Thymus (tissue), 11 donors: ENCODE data around the gene FRMPD4. TPM values are rescaled to one million over a fixed set of nuclear protein-coding genes. Genes with fewer than 3 reads are reported as not detected.

Experiments used
- DNase-seq, 9 donors: peaks; one replicate each; pipeline ENCODE4 v3.0.0-alpha.2; 2013; ENCODE audit warnings: low spot score in 9 of 9, low read depth in 6 of 9, missing footprints in 1 of 9
- H3K27ac ChIP-seq, 2 donors: one replicate each; pipeline ENCODE4 v1.5.1; 2013; ENCODE audit warnings: control low read depth in 1 of 2, low read depth in 1 of 2, low read length in 1 of 2, mild to moderate bottlenecking in 1 of 2, moderate library complexity in 1 of 2
- H3K27me3 ChIP-seq, 2 donors: one replicate each; pipeline ENCODE4 v1.5.1; 2013; ENCODE audit warnings: low read length in 1 of 2; ENCODE audit not compliant: control insufficient read depth in 2 of 2, insufficient read depth in 1 of 2
- H3K36me3 ChIP-seq, 2 donors: one replicate each; pipeline ENCODE4 v1.5.1; 2013; ENCODE audit warnings: low read length in 1 of 2, mild to moderate bottlenecking in 1 of 2, moderate library complexity in 1 of 2; ENCODE audit not compliant: control insufficient read depth in 2 of 2, insufficient read depth in 2 of 2
- H3K4me1 ChIP-seq, 2 donors: one replicate each; pipeline ENCODE4 v1.5.1; 2013; ENCODE audit warnings: low read length in 2 of 2; ENCODE audit not compliant: control insufficient read depth in 2 of 2, insufficient read depth in 2 of 2
- H3K4me3 ChIP-seq, 2 donors: one replicate each; pipeline ENCODE4 v1.5.1; 2013; ENCODE audit warnings: low read length in 2 of 2, control low read depth in 1 of 2, mild to moderate bottlenecking in 1 of 2
- H3K9me3 ChIP-seq, 2 donors: one replicate each; pipeline ENCODE4 v1.5.1; 2013; ENCODE audit warnings: low read length in 1 of 2, mild to moderate bottlenecking in 1 of 2; ENCODE audit not compliant: control insufficient read depth in 2 of 2, insufficient read depth in 1 of 2
- WGBS: extraction: QIAGEN DNeasy Blood & Tissue Kit; methylation state at CpG from one replicate; pipeline ENCODE4 v1.1.7; 2013; 5-methylcytosine and 5-hydroxymethylcytosine counted together
- polyA plus RNA-seq: library from polyadenylated mRNA; stranded (reverse); fragments of 200-250 nt; gene quantifications from one replicate; pipeline ENCODE4 v1.2.3, GENCODE V29; 2013
- total RNA-seq: library from RNA; stranded (reverse); fragments of 120-200 nt; gene quantifications from one replicate; pipeline ENCODE4 v1.2.4, GENCODE V29; 2013
- donor health status: healthy.

The FRMPD4 gene
- total and polyA plus RNA-seq, 2 donors, result 0.05 TPM

- Histone ChIP-seq H3K9me3 (no peaks in the 10 kb centered on the region), H3K4me3 (no peak overlapping the region), H3K36me3 (no peaks in the 10 kb centered on the region), H3K4me1 (no peaks in the 10 kb centered on the region), H3K27me3 (no peaks in the 10 kb centered on the region), H3K27ac (no peak overlapping the region)
- DNase-seq, result no peak
- WGBS, result 91% methylated on average over 4 of the region's 4 CpGs
These were observed 473.2 kb downstream of the FRMPD4 start for GRCh38 chrX:12611471-12611870.

- Histone ChIP-seq H3K27me3 (no peaks in the 10 kb centered on the region), H3K4me1 (no peaks in the 10 kb centered on the region), H3K4me3 (no peak overlapping the region), H3K27ac (no peak overlapping the region), H3K9me3 (no peaks in the 10 kb centered on the region), H3K36me3 (no peaks in the 10 kb centered on the region)
- no peak for DNase-seq
- WGBS, result 91% methylated on average over 5 of the region's 5 CpGs
These were observed 476.0 kb downstream of the FRMPD4 start for GRCh38 chrX:12614266-12614665.

- Histone ChIP-seq H3K9me3 (no peaks in the 10 kb centered on the region), H3K27me3 (no peaks in the 10 kb centered on the region), H3K4me3 (no peak overlapping the region), H3K4me1 (no peaks in the 10 kb centered on the region), H3K36me3 (no peaks in the 10 kb centered on the region), H3K27ac (no peak overlapping the region)
- DNase-seq, result no peak
These were observed 476.8 kb downstream of the FRMPD4 start for GRCh38 chrX:12615061-12615460.

- no peak overlapping the region for H3K4me3 ChIP-seq
- no peaks in the 10 kb centered on the region for H3K4me1 ChIP-seq
- peaks cover 0 to 3% of the 10 kb centered on the region in 2 donors for H3K9me3 ChIP-seq
- H3K36me3 ChIP-seq, result no peaks in the 10 kb centered on the region
- no peaks in the 10 kb centered on the region for H3K27me3 ChIP-seq
- DNase-seq, result no peak
- H3K27ac ChIP-seq, result no peak overlapping the region
These were observed 479.0 kb downstream of the FRMPD4 start for GRCh38 chrX:12617241-12617640.

- no peak for DNase-seq
- WGBS, result 90% methylated on average over 1 of the region's 1 CpG
These were observed 509.0 kb downstream of the FRMPD4 start for GRCh38 chrX:12647230-12647629.

GRCh38 chrX:12648995-12649394 is 510.7 kb downstream of the FRMPD4 start:
- H3K27ac ChIP-seq, result no peak overlapping the region
- no peaks in the 10 kb centered on the region for H3K4me1 ChIP-seq
- no peaks in the 10 kb centered on the region for H3K36me3 ChIP-seq
- no peak overlapping the region for H3K4me3 ChIP-seq
- DNase-seq, result no peak
- no peaks in the 10 kb centered on the region for H3K27me3 ChIP-seq
- WGBS, result 95% methylated on average over 5 of the region's 5 CpGs
- H3K9me3 ChIP-seq, result no peaks in the 10 kb centered on the region

More at GRCh38 chrX:12647230-12647629, 509.0 kb downstream of the FRMPD4 start:
- no peaks in the 10 kb centered on the region for H3K36me3 ChIP-seq
- no peak overlapping the region for H3K4me3 ChIP-seq
- H3K4me1 ChIP-seq, result no peaks in the 10 kb centered on the region
- H3K9me3 ChIP-seq, result no peaks in the 10 kb centered on the region
- no peak overlapping the region for H3K27ac ChIP-seq
- H3K27me3 ChIP-seq, result no peaks in the 10 kb centered on the region

- H3K4me1 ChIP-seq, result no peaks in the 10 kb centered on the region
- H3K36me3 ChIP-seq, result no peaks in the 10 kb centered on the region
- no peak overlapping the region for H3K4me3 ChIP-seq
- 93% methylated on average over 1 of the region's 1 CpG for WGBS
- H3K27ac ChIP-seq, result no peak overlapping the region
- H3K9me3 ChIP-seq, result no peaks in the 10 kb centered on the region
- H3K27me3 ChIP-seq, result no peaks in the 10 kb centered on the region
- no peak for DNase-seq
These were observed 519.2 kb downstream of the FRMPD4 start for GRCh38 chrX:12657433-12657832.

- H3K36me3 ChIP-seq, result no peaks in the 10 kb centered on the region
- no peak for DNase-seq
- H3K4me1 ChIP-seq, result no peaks in the 10 kb centered on the region
- no peak overlapping the region for H3K27ac ChIP-seq
- no peaks in the 10 kb centered on the region for H3K9me3 ChIP-seq
- H3K4me3 ChIP-seq, result no peak overlapping the region
- no peaks in the 10 kb centered on the region for H3K27me3 ChIP-seq
- WGBS, result 29% methylated on average over 1 of the region's 1 CpG
These were observed 519.6 kb downstream of the FRMPD4 start for GRCh38 chrX:12657881-12658280.

GRCh38 chrX:12661464-12661863 is 523.2 kb downstream of the FRMPD4 start:
- DNase-seq, result no peak
- Histone ChIP-seq H3K9me3 (no peaks in the 10 kb centered on the region), H3K27me3 (no peaks in the 10 kb centered on the region), H3K4me1 (no peaks in the 10 kb centered on the region), H3K4me3 (no peak overlapping the region), H3K36me3 (no peaks in the 10 kb centered on the region), H3K27ac (no peak overlapping the region)
- 97% methylated on average over 2 of the region's 2 CpGs for WGBS
